H1 (cell line): ENCODE measurements around the gene PROSER2. TPM values are rescaled to one million over a fixed set of nuclear protein-coding genes. Genes with fewer than 3 reads are reported as not detected.

Experiments
- CTCF ChIA-PET: fragments of 300-600 bp; sonication (Branson Sonifier 250); formaldehyde crosslinking; loops from one replicate; lab custom pipeline; 2021; ENCODE audit not compliant: partially characterized antibody; lab: Charles Lee
- POLR2A ChIA-PET: fragments of 300-600 bp; sonication (Branson Sonifier 250); formaldehyde crosslinking; loops from one replicate; lab custom pipeline; 2021; ENCODE audit warnings: inconsistent platforms; ENCODE audit not compliant: partially characterized antibody; lab: Charles Lee
- DNase-seq, 2 experiments: peaks; one replicate each; pipeline versions ENCODE4 v3.0.0 to v3.0.0-alpha.2; 2010 to 2022; ENCODE audit warnings: low spot score in 2 of 2, low read depth in 1 of 2, mixed read lengths in 1 of 2
- FAIRE-seq: peaks from 2 replicates; lab custom pipeline; 2011; peaks lifted over from hg19 to GRCh38; lab: Jason Lieb, UNC
- H2AFZ ChIP-seq: 2 replicates; pipeline ENCODE4 v1.8.1; 2012; ENCODE audit warnings: low read length, inconsistent platforms
- H2AK5ac ChIP-seq: 2 replicates; pipeline ENCODE4 v1.6.1; 2013; ENCODE audit warnings: low read depth, low read length
- H2BK120ac ChIP-seq: replicated peaks from 2 replicates; pipeline ENCODE3; 2013; ENCODE audit warnings: low read depth, low read length, inconsistent platforms
- H2BK12ac ChIP-seq: 2 replicates; pipeline ENCODE4 v1.6.1; 2013; ENCODE audit warnings: low read depth, low read length
- H2BK15ac ChIP-seq: 2 replicates; pipeline ENCODE4 v1.6.1; 2013; ENCODE audit warnings: low read length
- H2BK20ac ChIP-seq: 2 replicates; pipeline ENCODE4 v1.6.1; 2013; ENCODE audit warnings: low read length
- H2BK5ac ChIP-seq: 2 replicates; pipeline ENCODE4 v1.6.1; 2013; ENCODE audit warnings: low read depth, low read length
- H3K14ac ChIP-seq: 2 replicates; pipeline ENCODE4 v1.6.1; 2013; ENCODE audit warnings: inconsistent platforms; ENCODE audit not compliant: insufficient read length
- H3K18ac ChIP-seq: 2 replicates; pipeline ENCODE4 v1.6.1; 2013; ENCODE audit warnings: low read length; ENCODE audit errors: extremely low read depth
- H3K23ac ChIP-seq: 2 replicates; pipeline ENCODE4 v1.6.1; 2013; ENCODE audit warnings: inconsistent platforms; ENCODE audit not compliant: insufficient read length
- H3K23me2 ChIP-seq: 2 replicates; pipeline ENCODE4 v1.6.1; 2013; ENCODE audit warnings: low read depth, low read length
- H3K27ac ChIP-seq: 2 replicates; pipeline ENCODE4 v1.6.1; 2011; ENCODE audit warnings: low read depth, low read length, inconsistent platforms
- H3K27me3 ChIP-seq, 4 experiments: replicated peaks in 1 of 4; 1 replicate in 1 of 4; 2 replicates in 3 of 4; pipeline versions ENCODE4 v1.6.1 to v1.8.1; 2011 to 2013; ENCODE audit warnings: low read length in 3 of 4, mild to moderate bottlenecking in 3 of 4, inconsistent platforms in 2 of 4, mixed read lengths in 2 of 4, moderate library complexity in 1 of 4; ENCODE audit not compliant: control insufficient read depth in 3 of 4, insufficient read depth in 3 of 4; ENCODE audit errors: extremely low read depth in 1 of 4
- H3K36me3 ChIP-seq, 4 experiments: 2 replicates each; pipeline versions ENCODE4 v1.6.1 to v1.8.1; 2011 to 2013; ENCODE audit warnings: mild to moderate bottlenecking in 4 of 4, low read length in 3 of 4, moderate library complexity in 2 of 4, control low read depth in 1 of 4, inconsistent platforms in 1 of 4; ENCODE audit not compliant: insufficient read depth in 4 of 4, control insufficient read depth in 2 of 4
- H3K4ac ChIP-seq: replicated peaks from 2 replicates; pipeline ENCODE3; 2013; ENCODE audit warnings: low read length, low read depth, mixed read lengths, inconsistent platforms; ENCODE audit not compliant: insufficient read length
- H3K4me1 ChIP-seq, 4 experiments: replicated peaks in 1 of 4; 1 replicate in 1 of 4; 2 replicates in 3 of 4; pipeline versions ENCODE4 v1.6.1 to v1.8.1; 2011 to 2013; ENCODE audit warnings: low read length in 3 of 4, inconsistent platforms in 2 of 4, mixed read lengths in 1 of 4; ENCODE audit not compliant: insufficient read depth in 4 of 4, control insufficient read depth in 3 of 4
- H3K4me2 ChIP-seq, 2 experiments: 2 replicates each; pipeline versions ENCODE4 v1.6.1 to v1.8.1; 2011 to 2013; ENCODE audit warnings: low read depth in 2 of 2, low read length in 2 of 2, control low read depth in 1 of 2, inconsistent platforms in 1 of 2, mild to moderate bottlenecking in 1 of 2; ENCODE audit not compliant: insufficient read depth in 1 of 2
- H3K4me3 ChIP-seq, 4 experiments: fragments of 200-600, 300-600 bp in 1 of 4; sonication (generic), shearing (Covaris generic), sonication (Bioruptor Twin) in 1 of 4; 2 replicates each; pipeline versions ENCODE4 v1.5.1 to v1.8.1; 2011 to 2016; ENCODE audit warnings: low read length in 4 of 4, low read depth in 3 of 4, control low read depth in 2 of 4, inconsistent platforms in 2 of 4, mild to moderate bottlenecking in 2 of 4, mixed read lengths in 1 of 4, moderate library complexity in 1 of 4; ENCODE audit not compliant: insufficient read depth in 2 of 4; ENCODE audit errors: extremely low read depth in 1 of 4
- H3K56ac ChIP-seq: replicated peaks from 2 replicates; pipeline ENCODE3; 2013; ENCODE audit warnings: low read depth, mild to moderate bottlenecking, mixed read lengths, low read length, inconsistent platforms; ENCODE audit not compliant: insufficient read length
- H3K79me1 ChIP-seq: 2 replicates; pipeline ENCODE4 v1.6.1; 2013; ENCODE audit warnings: low read depth, low read length, control low read depth
- H3K79me2 ChIP-seq, 2 experiments: 2 replicates each; pipeline versions ENCODE4 v1.6.1 to v1.8.1; 2012 to 2013; ENCODE audit warnings: low read length in 2 of 2, mild to moderate bottlenecking in 2 of 2, inconsistent platforms in 1 of 2; ENCODE audit not compliant: insufficient read depth in 2 of 2, control insufficient read depth in 1 of 2
- H3K9ac ChIP-seq, 4 experiments: replicated peaks in 1 of 4; 1 replicate in 1 of 4; 2 replicates in 3 of 4; pipeline versions ENCODE4 v1.6.1 to v1.8.1; 2011 to 2013; ENCODE audit warnings: low read depth in 3 of 4, low read length in 3 of 4, control low read depth in 2 of 4, mild to moderate bottlenecking in 2 of 4, moderate library complexity in 2 of 4, inconsistent platforms in 1 of 4; ENCODE audit errors: extremely low read depth in 1 of 4
- H3K9me3 ChIP-seq, 2 experiments: 2 replicates each; pipeline versions ENCODE4 v1.6.1 to v1.8.1; 2012 to 2013; ENCODE audit warnings: mild to moderate bottlenecking in 2 of 2, moderate library complexity in 2 of 2, control low read depth in 1 of 2, inconsistent platforms in 1 of 2, low read depth in 1 of 2, low read length in 1 of 2, mixed read lengths in 1 of 2; ENCODE audit not compliant: insufficient read depth in 2 of 2
- H4K20me1 ChIP-seq, 2 experiments: replicated peaks in 1 of 2; 2 replicates each; pipeline versions ENCODE3 to v1.8.1; 2011 to 2013; ENCODE audit warnings: inconsistent platforms in 2 of 2, low read length in 2 of 2, mild to moderate bottlenecking in 1 of 2; ENCODE audit not compliant: insufficient read depth in 2 of 2, control insufficient read depth in 1 of 2
- H4K5ac ChIP-seq: 2 replicates; pipeline ENCODE4 v1.6.1; 2013; ENCODE audit warnings: low read length, low read depth, mixed read lengths, inconsistent platforms; ENCODE audit not compliant: insufficient read length
- H4K8ac ChIP-seq: 2 replicates; pipeline ENCODE4 v1.8.0; 2013; ENCODE audit warnings: mild to moderate bottlenecking, moderate library complexity, low read length, inconsistent platforms; ENCODE audit not compliant: insufficient read depth; ENCODE audit errors: extremely low read depth
- H4K91ac ChIP-seq: replicated peaks from 2 replicates; pipeline ENCODE3; 2013; ENCODE audit warnings: low read length, mixed read lengths, inconsistent platforms; ENCODE audit not compliant: insufficient read length
- RAD21 ChIP-seq, 2 experiments: IDR thresholded peaks in 1 of 2; conservative IDR thresholded peaks in 1 of 2; 2 replicates each; pipeline ENCODE4 v1.6.1; 2011; ENCODE audit warnings: low read depth in 2 of 2, low read length in 2 of 2, improper control_type of control experiment in 1 of 2, inconsistent platforms in 1 of 2, mild to moderate bottlenecking in 1 of 2, moderate library complexity in 1 of 2
- TBP ChIP-seq: IDR thresholded peaks from 2 replicates; pipeline ENCODE4 v1.6.1; 2011; ENCODE audit warnings: low read depth, low read length, improper control_type of control experiment
- YY1 ChIP-seq: IDR thresholded peaks from 2 replicates; pipeline ENCODE4 v1.6.1; 2011; ENCODE audit warnings: low read depth, mild to moderate bottlenecking, low read length
- WGBS, 2 experiments: shearing (Covaris generic) in 1 of 2; methylation state at CpG; one replicate each; pipeline versions ENCODE4 v1.1.6 to v1.1.7; 2013 to 2015; ENCODE audit warnings: low lambda C conversion rate in 2 of 2, mixed read lengths in 2 of 2, inconsistent platforms in 1 of 2, low coverage in 1 of 2, missing lambda C conversion rate in 1 of 2; ENCODE audit not compliant: insufficient replicate concordance in 2 of 2, insufficient coverage in 1 of 2, insufficient read length in 1 of 2; ENCODE audit errors: extremely low coverage in 1 of 2, missing lambda C conversion rate in 1 of 2; 5-methylcytosine and 5-hydroxymethylcytosine counted together
- polyA plus RNA-seq, 7 experiments: library from polyadenylated mRNA; depleted of rRNA in 3 of 7; stranded (reverse) in 5 of 7; unstranded in 2 of 7; fragments of >200 nt in 5 of 7; fragments of 200-250 nt in 2 of 7; gene quantifications; 1 replicate in 5 of 7; 2 replicates in 1 of 7; 4 replicates in 1 of 7; pipeline versions ENCODE4 v1.2.1 to v1.2.3, GENCODE V29; 2011 to 2013; ENCODE audit warnings: missing spikeins in 2 of 7, mixed read lengths in 2 of 7
- total RNA-seq: library from RNA; stranded (reverse); fragmentation: NEBNext Ultra II Directional; extraction: Animal tissue kit (Norgen Biotek cat#: 25700); gene quantifications from 2 replicates; pipeline ENCODE4 v1.2.1, GENCODE V29; 2021
- TF ChIP-seq, protein P1 (sequence below), 3 experiments: IDR thresholded peaks; 1 replicate in 2 of 3; 2 replicates in 1 of 3; pipeline versions ENCODE4 v1.5.1 to v1.6.1; 2011; ENCODE audit warnings: low read length in 3 of 3, mild to moderate bottlenecking in 3 of 3, inconsistent platforms in 2 of 3, low read depth in 1 of 3, moderate library complexity in 1 of 3; ENCODE audit not compliant: insufficient read depth in 1 of 3; ENCODE audit errors: control extremely low read depth in 1 of 3

The PROSER2 gene
- total and polyA plus RNA-seq, 2 of the 8 experiments (the other 6 are each of a cell fraction or from before 2014, with no cell fraction given) = 3.9 to 13.7 TPM

DNA sequence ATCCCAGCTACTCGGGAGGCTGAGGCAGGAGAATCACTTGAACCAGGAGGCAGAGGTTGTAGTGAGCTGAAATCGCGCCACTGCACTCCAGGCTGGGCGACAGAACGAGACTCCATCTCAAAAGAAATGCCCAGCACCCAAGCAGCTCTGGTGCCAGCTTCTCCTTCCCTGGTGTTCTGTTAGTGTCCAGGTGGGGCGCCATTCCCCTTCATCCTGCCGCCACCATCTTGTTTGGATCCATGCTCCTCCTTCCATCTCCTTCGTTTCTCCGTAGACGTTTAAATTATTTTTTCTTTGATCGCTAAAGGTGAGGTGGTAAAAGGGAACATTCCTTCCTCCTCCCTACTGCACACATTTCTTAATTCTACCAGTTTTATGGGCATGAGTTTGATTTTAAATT is 30.3 kb downstream of the PROSER2 start:
- Histone ChIP-seq H3K23me2 (no peaks in the 10 kb centered on the region), H3K4ac (no peak overlapping the region), H2AFZ (no peak overlapping the region), H2BK12ac (no peak overlapping the region), H3K27ac (no peak overlapping the region), H3K9ac (no peak overlapping the region), H3K79me2 (no peaks in the 10 kb centered on the region), H3K14ac (no peak overlapping the region), H3K56ac (no peak overlapping the region), H2BK120ac (no peak overlapping the region), H3K23ac (no peak overlapping the region), H2BK20ac (no peak overlapping the region), H4K8ac (no peak overlapping the region), H2AK5ac (no peak overlapping the region), H3K9me3 (no peaks in the 10 kb centered on the region), H2BK15ac (no peak overlapping the region), H4K20me1 (peaks cover 2% of the 10 kb centered on the region in 2 experiments), H3K4me1 (no peaks in the 10 kb centered on the region), H3K27me3 (no peaks in the 10 kb centered on the region), H3K4me2 (no peak overlapping the region), H3K36me3 (peaks cover 0 to 6% (median 0%) of the 10 kb centered on the region in 4 experiments; a peak in 3 of 8 replicates), H3K18ac (no peak overlapping the region), H4K91ac (no peak overlapping the region), H4K5ac (no peak overlapping the region), H3K79me1 (0 out of 2 replicates have a peak, but pooled peaks cover 2% of the 10 kb centered on the region), H3K4me3 (no peak overlapping the region), H2BK5ac (no peak overlapping the region)
- WGBS, 2 experiments = 93% methylated on average over 11 of the region's 11 CpGs; no CpG with 5 or more reads in 1 of the 2 experiments
- TF ChIP-seq YY1 = peak; percentile 92
- TF ChIP-seq RAD21 (IDR thresholded peaks at IDR 0.05 in 1 of 2, conservative IDR thresholded peaks at IDR 0.05 in 1 of 2; ENCODE audit: low read depth in 2 of 2, low read length in 2 of 2) = peak; percentile 51 to 53
- TF ChIP-seq, protein P1, sequence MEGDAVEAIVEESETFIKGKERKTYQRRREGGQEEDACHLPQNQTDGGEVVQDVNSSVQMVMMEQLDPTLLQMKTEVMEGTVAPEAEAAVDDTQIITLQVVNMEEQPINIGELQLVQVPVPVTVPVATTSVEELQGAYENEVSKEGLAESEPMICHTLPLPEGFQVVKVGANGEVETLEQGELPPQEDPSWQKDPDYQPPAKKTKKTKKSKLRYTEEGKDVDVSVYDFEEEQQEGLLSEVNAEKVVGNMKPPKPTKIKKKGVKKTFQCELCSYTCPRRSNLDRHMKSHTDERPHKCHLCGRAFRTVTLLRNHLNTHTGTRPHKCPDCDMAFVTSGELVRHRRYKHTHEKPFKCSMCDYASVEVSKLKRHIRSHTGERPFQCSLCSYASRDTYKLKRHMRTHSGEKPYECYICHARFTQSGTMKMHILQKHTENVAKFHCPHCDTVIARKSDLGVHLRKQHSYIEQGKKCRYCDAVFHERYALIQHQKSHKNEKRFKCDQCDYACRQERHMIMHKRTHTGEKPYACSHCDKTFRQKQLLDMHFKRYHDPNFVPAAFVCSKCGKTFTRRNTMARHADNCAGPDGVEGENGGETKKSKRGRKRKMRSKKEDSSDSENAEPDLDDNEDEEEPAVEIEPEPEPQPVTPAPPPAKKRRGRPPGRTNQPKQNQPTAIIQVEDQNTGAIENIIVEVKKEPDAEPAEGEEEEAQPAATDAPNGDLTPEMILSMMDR (IDR thresholded peaks at IDR 0.05; ENCODE audit: control extremely low read depth in 1 of 3, insufficient read depth in 1 of 3, low read depth in 1 of 3, low read length in 3 of 3) = peak; percentile 32 to 78 (median 73)
- TF ChIP-seq TBP = no peak
- peak; percentile 50 for FAIRE-seq
- no peak for DNase-seq
- ChIA-PET POLR2A (interaction anchor here (1.3 to 1.4 kb wide), 2 partner anchors 8 to 24 kb away, joined by 3 read pairs; no protein-coding TSS in a partner anchor), CTCF (interaction anchor here (0.7 to 2.5 kb wide), 22 partner anchors 9 to 348 kb away, joined by 3 to 14 read pairs (median 4); no protein-coding TSS in a partner anchor)
